GM23338 (cell line): ENCODE measurements around the gene TP53. TPM values are rescaled to one million over a fixed set of nuclear protein-coding genes. Genes with fewer than 3 reads are reported as not detected.

Experiments
- ATAC-seq: fragments of 200-7000 bp; cut with Tn5 transposase; 3 replicates; pipeline ENCODE4 v1.9.1; 2020
- DNase-seq: peaks from one replicate; pipeline ENCODE4 v3.0.0-alpha.2; 2015; ENCODE audit warnings: low spot score
- H2AFZ ChIP-seq: fragments of 200-600 bp; sonication (generic); 2 replicates; pipeline ENCODE4 v1.8.0; 2016; ENCODE audit warnings: antibody characterized with exemption, mild to moderate bottlenecking, moderate library complexity
- H3F3A ChIP-seq: fragments of 200-600 bp; sonication (generic); replicated peaks from 2 replicates; pipeline ENCODE4 v1.8.0; 2017; ENCODE audit warnings: antibody characterized with exemption, mixed run types, low read depth
- H3K27ac ChIP-seq: fragments of 200-600 bp; sonication (generic); 2 replicates; pipeline ENCODE4 v1.6.1; 2016; ENCODE audit warnings: low read depth
- H3K27me3 ChIP-seq: fragments of 200-600 bp; sonication (generic); 2 replicates; pipeline ENCODE4 v1.8.0; 2016; ENCODE audit warnings: mild to moderate bottlenecking, mixed run types, moderate library complexity; ENCODE audit not compliant: insufficient read depth
- H3K36me3 ChIP-seq: fragments of 200-600 bp; sonication (generic); 2 replicates; pipeline ENCODE4 v1.8.0; 2016; ENCODE audit warnings: mild to moderate bottlenecking; ENCODE audit not compliant: insufficient read depth
- H3K4me1 ChIP-seq: fragments of 200-600 bp; sonication (generic); 2 replicates; pipeline ENCODE4 v1.8.0; 2016; ENCODE audit warnings: mild to moderate bottlenecking, moderate library complexity; ENCODE audit not compliant: insufficient read depth
- H3K4me2 ChIP-seq: fragments of 200-600 bp; sonication (generic); 2 replicates; pipeline ENCODE4 v1.7.1; 2017; ENCODE audit warnings: mixed run types
- H3K4me3 ChIP-seq: fragments of 200-600 bp; sonication (generic); 2 replicates; pipeline ENCODE4 v1.6.1; 2016; ENCODE audit warnings: mixed run types
- H3K79me2 ChIP-seq: fragments of 200-600 bp; sonication (generic); replicated peaks from 2 replicates; pipeline ENCODE4 v1.8.0; 2017; ENCODE audit warnings: mild to moderate bottlenecking; ENCODE audit not compliant: insufficient read depth
- H3K9me2 ChIP-seq: fragments of 200-600 bp; sonication (generic); 2 replicates; pipeline ENCODE4 v1.8.0; 2017; ENCODE audit not compliant: insufficient read depth
- H4K20me1 ChIP-seq: fragments of 200-600 bp; sonication (generic); replicated peaks from 2 replicates; pipeline ENCODE4 v1.8.0; 2017; ENCODE audit warnings: mild to moderate bottlenecking; ENCODE audit not compliant: insufficient read depth
- H3K27ac Mint-ChIP-seq: 2 replicates; pipeline ENCODE4 v1.8.0; 2020; ENCODE audit warnings: inconsistent platforms, mild to moderate bottlenecking, moderate library complexity, mixed read lengths
- H3K27me3 Mint-ChIP-seq: 3 replicates; pipeline ENCODE4 v1.8.0; 2022; ENCODE audit warnings: low read depth, mild to moderate bottlenecking, moderate library complexity, mixed read lengths, inconsistent platforms; ENCODE audit not compliant: insufficient read depth, poor library complexity
- H3K36me3 Mint-ChIP-seq: 3 replicates; pipeline ENCODE4 v1.8.0; 2021; ENCODE audit warnings: low read depth, mild to moderate bottlenecking, inconsistent platforms, moderate library complexity, mixed read lengths
- H3K4me1 Mint-ChIP-seq: 3 replicates; pipeline ENCODE4 v1.8.0; 2020; ENCODE audit warnings: mild to moderate bottlenecking, inconsistent platforms, mixed read lengths
- H3K4me3 Mint-ChIP-seq: 3 replicates; pipeline ENCODE4 v1.8.0; 2021; ENCODE audit warnings: moderate library complexity, mild to moderate bottlenecking, inconsistent platforms, mixed read lengths
- H3K9me3 Mint-ChIP-seq: 3 replicates; pipeline ENCODE4 v1.8.0; 2020; ENCODE audit warnings: moderate library complexity, mild to moderate bottlenecking, inconsistent platforms, mixed read lengths
- CREB1 ChIP-seq: fragments of 250-450 bp; sonication (Bioruptor Pico); IDR thresholded peaks from 2 replicates; pipeline ENCODE4 v1.5.0; 2020; ENCODE audit warnings: low read depth, mild to moderate bottlenecking, moderate library complexity
- ETS1 ChIP-seq: IDR thresholded peaks from 2 replicates; pipeline ENCODE4 v1.6.1; 2016; ENCODE audit warnings: antibody characterized with exemption
- EZH2 ChIP-seq: fragments of 200-600 bp; sonication (generic); IDR thresholded peaks from one replicate; pipeline ENCODE4 v1.8.0; 2017; ENCODE audit warnings: antibody characterized with exemption, mild to moderate bottlenecking, low read depth; ENCODE audit not compliant: unreplicated experiment
- JUNB ChIP-seq: IDR thresholded peaks from one replicate; pipeline ENCODE4 v1.6.1; 2016; ENCODE audit warnings: antibody characterized with exemption; ENCODE audit not compliant: unreplicated experiment
- NANOG ChIP-seq: IDR thresholded peaks from 2 replicates; pipeline ENCODE4 v1.6.1; 2016; ENCODE audit warnings: antibody characterized with exemption, borderline replicate concordance
- POLR2AphosphoS5 ChIP-seq: IDR thresholded peaks from 2 replicates; pipeline ENCODE4 v1.6.1; 2016; ENCODE audit warnings: antibody characterized with exemption, low read depth
- STAT1 ChIP-seq: IDR thresholded peaks from one replicate; pipeline ENCODE4 v1.6.1; 2016; ENCODE audit warnings: antibody characterized with exemption; ENCODE audit not compliant: unreplicated experiment
- ZNF331 ChIP-seq: fragments of 250-450 bp; sonication (Bioruptor Pico); IDR thresholded peaks from 2 replicates; pipeline ENCODE4 v1.5.0; 2020; ENCODE audit warnings: low read depth, mild to moderate bottlenecking, moderate library complexity
- ZNF462 ChIP-seq: fragments of 250-450 bp; sonication (Bioruptor Pico); IDR thresholded peaks from 2 replicates; pipeline ENCODE4 v1.5.0; 2020; ENCODE audit warnings: mild to moderate bottlenecking, moderate library complexity
- polyA plus RNA-seq: library from polyadenylated mRNA; unstranded; fragments of >200 nt; fragmentation: Nextera tagmentation; extraction: Ambion mirVana; gene quantifications from 2 replicates; pipeline ENCODE4 v1.2.1, GENCODE V29; 2016
- total RNA-seq: library from RNA; depleted of rRNA; stranded (reverse); fragments of >200 nt; shearing (Covaris generic); gene quantifications from 2 replicates; pipeline ENCODE4 v1.2.3, GENCODE V29; 2014

TP53 gene
- total and polyA plus RNA-seq, 2 experiments from 2014 or later = 119 to 154 TPM

- DNase-seq = peak; percentile 25
- Histone ChIP-seq H3K79me2 (no peaks in the 10 kb centered on the region), H3F3A (0 out of 2 replicates have a peak, but pooled peaks cover 9% of the 10 kb centered on the region), H3K27ac (no peak overlapping the region), H3K4me1 (peaks cover 38% of the 10 kb centered on the region), H2AFZ (peak overlapping the region; percentile 74; the same call in 1 of the 2 replicates), H3K36me3 (no peaks in the 10 kb centered on the region), H3K9me2 (no peaks in the 10 kb centered on the region), H3K4me3 (peak overlapping the region; percentile 97), H4K20me1 (no peaks in the 10 kb centered on the region), H3K27me3 (peaks cover 21% of the 10 kb centered on the region), H3K4me2 (peak overlapping the region; percentile 93)
- Mint-ChIP-seq H3K4me3 (peak overlapping the region; percentile 83), H3K9me3 (no peaks in the 10 kb centered on the region; the same call in 2 of the 3 replicates), H3K36me3 (no peaks in the 10 kb centered on the region), H3K27me3 (peaks cover 30% of the 10 kb centered on the region), H3K27ac (peak overlapping the region; percentile 58), H3K4me1 (peaks cover 48% of the 10 kb centered on the region)
- ATAC-seq = no peak
- TF ChIP-seq POLR2AphosphoS5 (no peak), EZH2 (no peak), JUNB (no peak), CREB1 (CRISPR knock-in tag) (no peak), ETS1 (no peak), STAT1 (no peak), ZNF462 (CRISPR knock-in tag) (no peak), ZNF331 (CRISPR knock-in tag) (no peak), NANOG (no peak)
Observed at GRCh38 chr17:7715936-7716886, 28.9 kb upstream of the TP53 start.
